NCI-H69 (cell line): ENCODE measurements around the gene HAUS8.

ENCODE experiments used
- DNase-seq: peaks from one replicate; lab custom pipeline; 2025; lab: John Stamatoyannopoulos, UW

The HAUS8 gene

GRCh38 chr19:17075864-17076542 is 751 bp upstream of the HAUS8 start:
- DNase-seq = peak; percentile 59

DNA sequence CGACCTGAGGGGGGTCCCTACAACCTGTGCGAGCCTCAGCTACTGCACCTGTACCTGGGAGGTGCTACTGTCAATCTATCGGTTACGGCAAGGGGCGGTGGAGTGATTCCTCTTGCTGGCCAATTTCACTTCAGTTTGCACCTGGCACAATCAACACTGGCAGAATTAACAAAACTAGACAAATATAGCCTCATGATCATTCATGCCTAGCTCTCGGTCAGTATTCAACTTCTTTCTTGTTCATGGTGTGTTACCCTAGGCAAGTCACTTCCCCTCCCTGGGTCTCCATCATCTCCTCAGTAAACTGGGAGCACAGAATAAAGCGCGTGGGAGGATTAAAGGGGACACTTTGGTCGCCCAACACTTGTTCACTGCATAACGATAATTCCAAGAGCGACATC is 618 bp downstream of the HAUS8 start:
- no peak for DNase-seq

GRCh38 chr19:17073869-17074633 is 1.2 kb downstream of the HAUS8 start:
- DNase-seq = peak; percentile 87

DNA sequence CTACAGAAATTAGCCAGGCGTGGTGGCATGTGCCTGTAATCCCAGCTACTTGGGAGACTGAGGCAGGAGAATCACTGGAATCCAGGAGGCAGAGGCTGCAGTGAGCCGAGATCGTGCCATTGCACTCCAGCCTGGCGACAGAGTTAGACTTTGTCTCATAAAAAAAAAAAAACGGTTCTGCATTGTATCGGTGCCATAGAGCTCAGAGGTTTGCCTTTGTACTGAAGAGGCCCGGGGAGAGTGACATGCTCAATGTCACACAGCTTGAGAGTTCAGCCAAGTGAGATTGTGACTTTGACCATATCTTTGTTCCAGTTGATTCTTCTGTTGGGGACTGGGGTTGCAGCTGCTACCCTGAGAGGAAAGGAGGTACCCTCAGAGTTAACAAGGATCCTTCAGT is 4.3 kb downstream of the HAUS8 start:
- no peak for DNase-seq

- no peak for DNase-seq
Observed at GRCh38 chr19:17070421-17070820, 4.8 kb downstream of the HAUS8 start.

DNA sequence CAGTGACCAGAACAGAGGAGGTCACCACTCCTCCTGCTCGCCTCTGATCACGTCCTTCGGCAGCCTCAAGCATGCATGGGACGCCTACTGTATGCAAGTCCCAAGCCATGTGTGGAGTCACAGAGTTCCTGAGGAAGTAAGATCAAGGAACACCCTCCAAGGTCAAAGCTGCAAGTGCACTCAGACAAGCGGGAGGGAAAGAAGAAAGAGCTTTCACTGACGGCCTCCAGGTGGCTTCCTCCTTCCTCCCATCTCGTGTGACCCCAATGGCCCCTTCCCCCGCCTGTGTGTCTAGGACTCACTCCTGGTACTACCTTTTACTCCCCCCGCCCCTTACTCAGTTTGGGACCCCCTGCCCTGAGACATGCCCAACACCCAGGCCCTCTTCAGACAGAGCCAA is 6.1 kb downstream of the HAUS8 start:
- no peak for DNase-seq

GRCh38 chr19:17063428-17063827 is 11.8 kb downstream of the HAUS8 start:
- no peak for DNase-seq

DNA sequence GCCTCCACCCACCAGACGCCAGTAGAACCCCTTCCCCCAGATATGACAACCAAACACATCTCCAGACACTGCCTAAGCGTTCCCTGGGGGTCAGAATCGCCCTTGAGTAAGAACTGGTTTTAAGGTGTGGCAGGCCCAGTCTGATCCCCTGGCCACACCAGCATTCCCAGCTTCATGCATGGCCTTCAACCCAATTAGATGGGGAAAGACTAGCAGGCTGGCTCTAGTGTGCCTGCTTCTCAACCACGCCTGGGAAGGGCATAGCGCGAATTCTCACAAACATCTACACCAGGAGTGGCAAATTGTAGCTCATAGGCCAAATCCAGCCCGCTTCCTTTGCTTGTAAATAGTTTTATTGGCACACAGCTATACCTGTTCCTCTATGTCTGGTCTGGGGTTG is 13.6 kb downstream of the HAUS8 start:
- no peak for DNase-seq

- DNase-seq = no peak
Observed at GRCh38 chr19:17061205-17061604, 14.0 kb downstream of the HAUS8 start.

DNA sequence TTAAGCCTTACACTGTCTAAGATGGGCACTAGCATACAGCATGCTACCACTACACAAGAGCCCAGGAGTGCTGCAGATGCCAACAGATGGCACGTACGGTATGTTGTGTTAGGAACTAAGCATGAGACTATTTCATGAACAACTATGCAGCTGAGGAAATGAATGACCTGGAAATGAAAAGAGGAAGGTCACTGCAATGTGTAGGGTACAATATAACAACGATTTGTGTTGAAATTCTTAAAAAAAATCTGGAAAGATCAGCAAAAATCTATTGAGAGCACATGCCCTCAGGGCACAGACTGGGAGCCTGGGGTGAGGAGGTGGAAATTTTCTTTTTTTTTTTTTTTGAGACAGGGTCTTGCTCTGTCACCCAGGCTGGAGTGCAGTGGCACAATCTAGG is 14.4 kb downstream of the HAUS8 start:
- no peak for DNase-seq

- no peak for DNase-seq
Observed at GRCh38 chr19:17058236-17058635, 17.0 kb downstream of the HAUS8 start.

GRCh38 chr19:17055636-17056035 is 19.6 kb downstream of the HAUS8 start:
- no peak for DNase-seq

GRCh38 chr19:17054746-17055145 is 20.5 kb downstream of the HAUS8 start:
- no peak for DNase-seq

DNA sequence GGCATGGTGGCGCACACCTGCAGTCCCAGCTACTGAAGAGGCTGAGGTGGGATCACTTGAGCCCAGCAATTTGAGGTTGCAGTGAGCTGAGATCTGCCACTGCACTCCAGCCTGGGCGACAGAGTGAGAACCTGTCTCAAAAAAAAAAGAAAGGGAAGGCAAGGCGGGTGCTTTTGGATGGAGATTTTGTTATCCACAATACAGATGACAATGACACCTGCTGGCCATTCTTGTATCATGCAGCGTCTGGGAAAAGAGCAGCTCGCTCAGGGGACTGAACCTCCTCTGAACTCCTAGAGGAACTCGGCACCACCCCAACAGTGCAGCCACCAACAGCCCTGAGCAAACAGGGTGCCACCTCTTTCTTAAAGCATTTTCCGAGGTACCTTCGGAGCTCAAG is 22.8 kb downstream of the HAUS8 start:
- DNase-seq = peak; percentile 55

GRCh38 chr19:17049711-17050280 is 25.5 kb downstream of the HAUS8 start:
- no peak for DNase-seq

- DNase-seq = no peak
Observed at GRCh38 chr19:17048885-17049453, 26.3 kb downstream of the HAUS8 start.

DNA sequence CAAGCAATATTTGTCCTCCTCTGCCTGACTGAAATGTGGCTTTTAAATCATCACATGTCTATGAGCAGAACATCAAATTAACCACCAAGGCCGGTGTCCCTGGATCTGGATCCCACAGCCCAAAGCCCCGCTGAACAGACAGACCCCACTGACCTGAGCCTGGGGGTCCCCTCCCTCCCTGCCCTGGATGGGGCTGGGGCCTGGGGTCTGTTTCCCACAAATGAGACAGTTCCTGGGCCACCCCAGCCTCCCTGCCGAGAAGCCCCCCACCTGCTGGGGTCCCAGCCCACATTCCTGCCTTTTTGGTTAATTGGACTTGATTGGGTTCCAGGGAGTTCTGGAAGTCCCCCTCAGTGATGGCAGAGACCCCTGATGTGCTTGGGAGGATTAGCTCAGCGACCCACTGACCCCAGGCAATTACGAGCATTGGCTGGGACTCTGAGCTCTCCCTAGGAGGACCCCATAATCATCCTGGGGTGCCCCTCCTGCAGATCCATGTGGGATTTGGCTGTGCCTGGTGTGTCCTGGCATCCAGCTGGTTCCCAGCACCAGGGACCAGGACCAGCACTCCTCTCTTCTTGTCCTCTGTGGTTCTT is 29.2 kb downstream of the HAUS8 start:
- no peak for DNase-seq

GRCh38 chr19:17043744-17044143 is 31.5 kb downstream of the HAUS8 start:
- no peak for DNase-seq

GRCh38 chr19:17041976-17042375 is 33.3 kb downstream of the HAUS8 start:
- peak; percentile 71 for DNase-seq

DNA sequence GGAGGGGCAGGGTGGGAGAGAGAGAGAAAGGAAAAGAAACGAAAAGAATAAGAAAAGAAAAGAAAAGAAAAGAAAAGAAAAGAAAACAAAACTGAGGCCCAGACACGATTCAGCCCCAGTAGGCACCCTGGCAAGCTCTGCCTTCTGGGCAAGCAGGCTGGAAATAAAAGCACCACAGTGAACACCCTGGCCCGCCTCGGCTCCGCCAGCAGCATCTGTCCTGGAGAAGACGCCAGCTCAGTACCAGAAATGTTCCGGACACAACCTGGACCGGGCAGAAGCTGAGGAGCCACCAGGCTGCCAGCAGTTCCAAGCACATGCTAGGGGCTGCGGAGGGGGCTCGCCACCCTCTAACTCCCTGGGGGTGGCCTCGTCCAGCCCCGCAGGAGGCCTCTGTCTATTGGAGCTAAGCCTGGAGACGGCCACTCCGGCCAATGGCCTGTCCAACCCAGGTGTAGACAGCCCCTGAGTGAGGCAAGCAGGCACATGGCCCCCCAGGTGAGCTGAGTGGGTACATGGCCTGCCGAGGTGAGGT is 37.2 kb downstream of the HAUS8 start:
- DNase-seq = no peak

DNA sequence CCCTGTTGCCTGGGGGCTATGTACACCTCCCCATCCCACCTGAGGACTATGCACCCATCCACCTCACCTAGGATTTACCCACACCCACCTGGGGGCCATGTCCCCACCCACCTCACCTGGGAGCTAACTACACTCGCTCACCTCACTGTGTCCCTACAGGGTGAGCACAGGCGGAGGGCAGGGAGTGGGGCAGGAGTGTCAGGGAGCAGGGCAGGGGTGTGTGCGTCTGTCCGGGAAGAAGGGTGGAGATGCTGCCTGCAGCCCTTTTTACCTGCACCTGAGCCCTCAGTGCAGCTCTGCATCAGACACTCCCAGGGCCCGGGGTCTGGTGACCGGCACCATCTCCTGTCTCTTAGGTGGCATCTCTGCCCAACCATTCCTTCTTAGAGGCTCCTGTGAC is 38.1 kb downstream of the HAUS8 start:
- no peak for DNase-seq

GRCh38 chr19:17036640-17037039 is 38.6 kb downstream of the HAUS8 start:
- DNase-seq = no peak
